Smooth muscle cell (in vitro differentiated cells): ENCODE data around the gene PLEKHM2. TPM values are rescaled to one million over a fixed set of nuclear protein-coding genes. Genes with fewer than 3 reads are reported as not detected.

Experiments used
- DNase-seq: peaks from one replicate; lab custom pipeline; 2025; ENCODE audit not compliant: unreplicated experiment; lab: John Stamatoyannopoulos, UW
- H2AFZ ChIP-seq: fragments of 200-600 bp; sonication (generic); 2 replicates; pipeline ENCODE4 v1.6.0; 2016; ENCODE audit warnings: antibody characterized with exemption, low read depth, mild to moderate bottlenecking
- H3F3A ChIP-seq: fragments of 200-600 bp; sonication (generic); 2 replicates; pipeline ENCODE4 v1.6.0; 2017; ENCODE audit warnings: antibody characterized with exemption, low read depth
- H3K27ac ChIP-seq: fragments of 200-600 bp; sonication (generic); 2 replicates; pipeline ENCODE4 v1.5.1; 2016; ENCODE audit warnings: low read depth, mild to moderate bottlenecking
- H3K27me3 ChIP-seq: fragments of 200-600 bp; sonication (generic); 2 replicates; pipeline ENCODE4 v1.6.1; 2016; ENCODE audit warnings: low read depth, mild to moderate bottlenecking
- H3K36me3 ChIP-seq: fragments of 200-600 bp; sonication (generic); 2 replicates; pipeline ENCODE4 v1.5.1; 2016; ENCODE audit warnings: low read depth
- H3K4me1 ChIP-seq: fragments of 200-600 bp; sonication (generic); 2 replicates; pipeline ENCODE4 v1.5.1; 2016; ENCODE audit warnings: low read depth
- H3K4me2 ChIP-seq: fragments of 200-600 bp; sonication (generic); 2 replicates; pipeline ENCODE4 v1.6.0; 2016; ENCODE audit warnings: mild to moderate bottlenecking
- H3K4me3 ChIP-seq: fragments of 200-600 bp; sonication (generic); 2 replicates; pipeline ENCODE4 v1.5.1; 2016; ENCODE audit warnings: mild to moderate bottlenecking
- H3K79me2 ChIP-seq: fragments of 200-600 bp; sonication (generic); 2 replicates; pipeline ENCODE4 v1.6.0; 2016; ENCODE audit warnings: low read depth, mild to moderate bottlenecking
- H3K9ac ChIP-seq: fragments of 200-600 bp; sonication (generic); 2 replicates; pipeline ENCODE4 v1.6.0; 2016; ENCODE audit warnings: low read depth
- H3K9me3 ChIP-seq: fragments of 200-600 bp; sonication (generic); replicated peaks from 2 replicates; pipeline ENCODE4 v1.5.1; 2016; ENCODE audit warnings: low read depth
- H4K20me1 ChIP-seq: fragments of 200-600 bp; sonication (generic); 2 replicates; pipeline ENCODE4 v1.6.0; 2016; ENCODE audit warnings: low read depth
- WGBS: methylation state at CpG from one replicate; pipeline ENCODE4 v1.1.7; 2016; ENCODE audit warnings: low lambda C conversion rate; 5-methylcytosine and 5-hydroxymethylcytosine counted together
- polyA plus RNA-seq: library from polyadenylated mRNA; unstranded; fragments of >200 nt; fragmentation: Nextera tagmentation; extraction: Ambion mirVana; gene quantifications from 2 replicates; pipeline ENCODE4 v1.2.1, GENCODE V29; 2016
- total RNA-seq: library from RNA; depleted of rRNA; stranded (reverse); fragments of >200 nt; gene quantifications from 2 replicates; pipeline ENCODE4 v1.2.3, GENCODE V29; 2014
- TF ChIP-seq, protein P1 (sequence below): fragments of 200-600 bp; sonication (generic); IDR thresholded peaks from 2 replicates; pipeline ENCODE4 v1.5.1; 2017; ENCODE audit warnings: borderline replicate concordance, mild to moderate bottlenecking, antibody characterized with exemption; ENCODE audit not compliant: insufficient read depth, poor library complexity, severe bottlenecking

Gene PLEKHM2
- total and polyA plus RNA-seq, 2 experiments from 2014 or later: 26.5 to 39.6 TPM

DNA sequence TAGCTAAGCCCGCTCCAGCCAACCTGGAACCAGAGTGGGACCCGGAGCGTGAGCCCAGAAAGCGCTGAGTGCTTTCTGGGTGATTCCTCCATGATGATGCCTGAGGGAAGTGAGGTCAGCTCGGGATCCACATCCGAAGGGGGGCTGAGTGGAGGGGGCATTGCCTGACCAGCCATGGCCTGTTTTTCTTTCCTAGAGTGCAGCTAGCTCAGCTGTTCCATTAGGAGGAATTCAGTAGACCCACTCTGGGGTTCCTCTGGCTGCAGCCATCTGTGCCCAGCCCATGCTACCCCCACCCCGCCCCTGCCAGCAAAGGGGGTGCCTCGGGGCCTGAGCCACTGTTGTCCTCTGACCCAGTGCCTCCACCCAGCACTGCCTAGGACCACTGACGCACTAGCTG is 42.4 kb downstream of the PLEKHM2 start:
- no peak for DNase-seq
- H3K4me1 ChIP-seq: no peaks in the 10 kb centered on the region
- H3K36me3 ChIP-seq: no peaks in the 10 kb centered on the region
- WGBS: 96% methylated on average over 9 of the region's 9 CpGs
- H3K4me2 ChIP-seq: no peak overlapping the region
- no peaks in the 10 kb centered on the region for H3K79me2 ChIP-seq
- H2AFZ ChIP-seq: no peak overlapping the region
- H3K27me3 ChIP-seq: no peaks in the 10 kb centered on the region
- no peak overlapping the region for H3K4me3 ChIP-seq
- TF ChIP-seq, protein P1, sequence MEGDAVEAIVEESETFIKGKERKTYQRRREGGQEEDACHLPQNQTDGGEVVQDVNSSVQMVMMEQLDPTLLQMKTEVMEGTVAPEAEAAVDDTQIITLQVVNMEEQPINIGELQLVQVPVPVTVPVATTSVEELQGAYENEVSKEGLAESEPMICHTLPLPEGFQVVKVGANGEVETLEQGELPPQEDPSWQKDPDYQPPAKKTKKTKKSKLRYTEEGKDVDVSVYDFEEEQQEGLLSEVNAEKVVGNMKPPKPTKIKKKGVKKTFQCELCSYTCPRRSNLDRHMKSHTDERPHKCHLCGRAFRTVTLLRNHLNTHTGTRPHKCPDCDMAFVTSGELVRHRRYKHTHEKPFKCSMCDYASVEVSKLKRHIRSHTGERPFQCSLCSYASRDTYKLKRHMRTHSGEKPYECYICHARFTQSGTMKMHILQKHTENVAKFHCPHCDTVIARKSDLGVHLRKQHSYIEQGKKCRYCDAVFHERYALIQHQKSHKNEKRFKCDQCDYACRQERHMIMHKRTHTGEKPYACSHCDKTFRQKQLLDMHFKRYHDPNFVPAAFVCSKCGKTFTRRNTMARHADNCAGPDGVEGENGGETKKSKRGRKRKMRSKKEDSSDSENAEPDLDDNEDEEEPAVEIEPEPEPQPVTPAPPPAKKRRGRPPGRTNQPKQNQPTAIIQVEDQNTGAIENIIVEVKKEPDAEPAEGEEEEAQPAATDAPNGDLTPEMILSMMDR: no peak
- peaks cover 2% of the 10 kb centered on the region for H4K20me1 ChIP-seq
- no peak overlapping the region for H3K9ac ChIP-seq
- H3K27ac ChIP-seq: no peak overlapping the region
- no peaks in the 10 kb centered on the region for H3K9me3 ChIP-seq
- H3F3A ChIP-seq: no peaks in the 10 kb centered on the region

DNA sequence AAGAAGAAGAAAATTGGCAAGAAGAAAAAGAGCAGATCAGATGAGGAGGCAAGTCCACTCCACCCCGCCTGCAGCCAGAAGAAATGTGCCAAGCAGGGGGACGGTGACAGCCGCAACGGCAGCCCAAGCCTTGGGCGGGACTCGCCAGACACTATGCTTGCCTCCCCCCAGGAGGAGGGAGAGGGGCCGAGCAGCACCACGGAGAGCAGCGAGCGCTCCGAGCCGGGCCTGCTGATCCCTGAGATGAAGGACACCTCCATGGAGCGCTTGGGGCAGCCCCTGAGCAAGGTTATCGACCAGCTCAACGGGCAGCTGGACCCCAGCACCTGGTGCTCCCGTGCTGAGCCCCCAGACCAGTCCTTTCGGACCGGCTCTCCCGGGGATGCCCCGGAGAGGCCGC is 42.9 kb downstream of the PLEKHM2 start:
- Histone ChIP-seq H3K9me3 (no peaks in the 10 kb centered on the region), H3K4me1 (no peaks in the 10 kb centered on the region), H3F3A (no peaks in the 10 kb centered on the region), H3K4me2 (no peak overlapping the region), H2AFZ (no peak overlapping the region), H3K9ac (no peak overlapping the region), H4K20me1 (no peaks in the 10 kb centered on the region), H3K27me3 (no peaks in the 10 kb centered on the region), H3K27ac (no peak overlapping the region), H3K4me3 (no peak overlapping the region), H3K36me3 (no peaks in the 10 kb centered on the region), H3K79me2 (no peaks in the 10 kb centered on the region)
- WGBS: 96% methylated on average over 20 of the region's 21 CpGs
- DNase-seq: no peak
- TF ChIP-seq, protein P1: no peak

DNA sequence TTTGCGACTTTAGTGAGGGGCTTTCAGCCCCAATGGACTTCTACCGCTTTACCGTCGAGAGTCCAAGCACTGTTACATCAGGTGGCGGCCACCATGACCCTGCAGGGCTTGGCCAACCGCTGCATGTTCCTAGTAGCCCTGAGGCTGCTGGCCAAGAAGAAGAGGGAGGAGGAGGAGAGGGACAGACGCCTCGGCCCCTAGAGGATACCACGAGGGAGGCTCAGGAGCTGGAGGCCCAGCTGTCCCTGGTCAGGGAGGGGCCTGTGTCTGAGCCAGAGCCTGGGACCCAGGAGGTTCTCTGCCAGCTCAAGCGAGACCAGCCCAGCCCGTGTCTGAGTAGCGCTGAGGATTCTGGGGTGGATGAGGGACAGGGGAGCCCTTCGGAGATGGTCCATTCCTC is 43.3 kb downstream of the PLEKHM2 start:
- H3K4me2 ChIP-seq: no peak overlapping the region
- H3F3A ChIP-seq: no peaks in the 10 kb centered on the region
- 94% methylated on average over 13 of the region's 13 CpGs for WGBS
- no peaks in the 10 kb centered on the region for H3K79me2 ChIP-seq
- H2AFZ ChIP-seq: no peak overlapping the region
- H3K4me1 ChIP-seq: no peaks in the 10 kb centered on the region
- DNase-seq: no peak
- H3K27ac ChIP-seq: no peak overlapping the region
- TF ChIP-seq, protein P1: no peak
- H3K9ac ChIP-seq: no peak overlapping the region
- no peaks in the 10 kb centered on the region for H4K20me1 ChIP-seq
- H3K9me3 ChIP-seq: no peaks in the 10 kb centered on the region
- H3K36me3 ChIP-seq: no peaks in the 10 kb centered on the region
- H3K4me3 ChIP-seq: no peak overlapping the region
- H3K27me3 ChIP-seq: no peaks in the 10 kb centered on the region

DNA sequence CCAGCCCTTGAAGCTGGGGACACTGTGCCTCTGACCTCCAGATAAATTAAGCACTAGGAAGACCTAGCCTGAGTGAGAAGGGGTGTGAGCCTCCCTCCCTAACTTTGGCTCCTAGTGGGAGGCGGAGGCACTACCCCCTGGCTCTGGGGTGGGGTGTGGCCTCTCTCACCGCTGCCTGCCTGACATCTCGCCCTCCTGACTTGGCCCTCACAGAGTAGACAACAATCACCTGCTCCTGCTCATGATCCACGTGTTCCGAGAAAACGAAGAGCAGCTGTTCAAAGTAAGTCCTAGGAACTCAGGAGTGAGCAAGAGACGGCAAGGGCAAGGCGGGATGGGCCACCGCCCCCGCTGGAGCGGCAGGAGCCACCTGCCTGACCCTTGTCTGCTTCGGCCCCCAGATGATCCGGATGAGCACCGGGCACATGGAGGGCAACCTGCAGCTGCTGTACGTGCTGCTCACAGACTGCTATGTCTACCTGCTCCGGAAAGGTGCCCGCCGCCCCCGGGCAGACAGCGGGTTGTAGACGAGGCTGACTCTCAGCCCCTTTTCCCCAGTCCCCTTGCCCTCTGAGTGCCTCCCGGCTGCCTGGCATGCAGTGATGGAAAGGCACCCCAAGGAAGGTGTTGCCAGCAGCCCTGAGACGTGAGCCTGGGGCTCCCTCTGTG is 43.9 kb downstream of the PLEKHM2 start:
- Histone ChIP-seq H3K36me3 (no peaks in the 10 kb centered on the region), H3K4me2 (no peak overlapping the region)
- WGBS: 98% methylated on average over 23 of the region's 23 CpGs

More for the DNA sequence above, 43.9 kb downstream of the PLEKHM2 start:
- H3K27ac ChIP-seq: no peak overlapping the region
- H4K20me1 ChIP-seq: no peaks in the 10 kb centered on the region
- no peaks in the 10 kb centered on the region for H3K27me3 ChIP-seq
- no peak overlapping the region for H2AFZ ChIP-seq
- H3F3A ChIP-seq: no peaks in the 10 kb centered on the region
- DNase-seq: no peak
- no peaks in the 10 kb centered on the region for H3K4me1 ChIP-seq
- no peak overlapping the region for H3K9ac ChIP-seq
- TF ChIP-seq, protein P1: no peak
- no peaks in the 10 kb centered on the region for H3K79me2 ChIP-seq
- H3K4me3 ChIP-seq: no peak overlapping the region
- H3K9me3 ChIP-seq: no peaks in the 10 kb centered on the region
